Measurements from ENCODE around the gene FEN1. TPM values are rescaled to one million over a fixed set of nuclear protein-coding genes. Genes with fewer than 3 reads are reported as not detected.
A peak's percentile ranks its signal among the peaks of the same experiment; 100 is the strongest.

FEN1 gene
- total RNA-seq, 1 donor from 2014 or later, result 5.4 TPM

- Histone ChIP-seq H3K4me1 (no peaks in the 10 kb centered on the region), H3K9me3 (no peaks in the 10 kb centered on the region), H3K27ac (peak overlapping the region; percentile 67), H3K36me3 (no peaks in the 10 kb centered on the region), H3K4me3 (no peak overlapping the region), H3K27me3 (ENCODE audit: low read depth) (peaks cover 21% of the 10 kb centered on the region)
- TF ChIP-seq CTCF (IDR thresholded peaks at IDR 0.05), result no peak
- peak; percentile 54 to 79 for ATAC-seq
- peak; percentile 67 for DNase-seq
- intact Hi-C loops (cut with DNase I), result no loop called here
These were observed 37.9 kb upstream of the FEN1 start for GRCh38 chr11:61754534-61755482.

GRCh38 chr11:61756147-61756451, 36.6 kb upstream of the FEN1 start:
- no peaks in the 10 kb centered on the region for H3K4me1 ChIP-seq
- intact Hi-C loops (cut with DNase I), result no loop called here
- H3K9me3 ChIP-seq, result no peaks in the 10 kb centered on the region
- ATAC-seq (no peak), DNase-seq (no peak)
- H3K27me3 ChIP-seq (ENCODE audit: low read depth), result peaks cover 19% of the 10 kb centered on the region
- no peak overlapping the region for H3K27ac ChIP-seq
- TF ChIP-seq CTCF (IDR thresholded peaks at IDR 0.05), result no peak
- no peaks in the 10 kb centered on the region for H3K36me3 ChIP-seq
- no peak overlapping the region for H3K4me3 ChIP-seq

GRCh38 chr11:61756452-61757212, 36.1 kb upstream of the FEN1 start:
- Histone ChIP-seq H3K4me3 (no peak overlapping the region), H3K4me1 (no peaks in the 10 kb centered on the region), H3K36me3 (no peaks in the 10 kb centered on the region), H3K27me3 (ENCODE audit: low read depth) (peaks cover 13% of the 10 kb centered on the region), H3K9me3 (no peaks in the 10 kb centered on the region), H3K27ac (no peak overlapping the region)
- ATAC-seq (peak in 1 of 2 donors; percentile 48), DNase-seq (no peak)
- intact Hi-C loops (cut with DNase I), result no loop called here
- TF ChIP-seq CTCF (IDR thresholded peaks at IDR 0.05), result no peak

GRCh38 chr11:61757213-61757862, 35.4 kb upstream of the FEN1 start:
- DNase-seq (no peak), ATAC-seq (no peak)
- Histone ChIP-seq H3K4me3 (no peak overlapping the region), H3K27ac (no peak overlapping the region), H3K36me3 (no peaks in the 10 kb centered on the region), H3K4me1 (no peaks in the 10 kb centered on the region), H3K27me3 (ENCODE audit: low read depth) (peaks cover 11% of the 10 kb centered on the region), H3K9me3 (no peaks in the 10 kb centered on the region)
- intact Hi-C loops (cut with DNase I), result no loop called here
- TF ChIP-seq CTCF (IDR thresholded peaks at IDR 0.05), result no peak

- Histone ChIP-seq H3K9me3 (no peaks in the 10 kb centered on the region), H3K27me3 (ENCODE audit: low read depth) (peaks cover 10% of the 10 kb centered on the region), H3K27ac (no peak overlapping the region), H3K36me3 (no peaks in the 10 kb centered on the region), H3K4me1 (no peaks in the 10 kb centered on the region), H3K4me3 (no peak overlapping the region)
- intact Hi-C loops (cut with DNase I), result no loop called here
- ATAC-seq (no peak), DNase-seq (no peak)
- no peak for TF ChIP-seq CTCF (IDR thresholded peaks at IDR 0.05)
These were observed 31.8 kb upstream of the FEN1 start for GRCh38 chr11:61760946-61761345.

Data from lower lobe of right lung (tissue), 2 donors.